NB4 (cell line): ENCODE measurements around the gene COMMD8.
"Not testable (repeated sequence)": the region's sequence is repeated elsewhere in the genome, so short reads cannot be mapped to it uniquely, and the experiment has no call there.

Source experiments
- DNase-seq: peaks from one replicate; pipeline ENCODE4 v3.0.0; 2010; ENCODE audit warnings: low read depth
- H3K4me3 ChIP-seq: one replicate; pipeline ENCODE4 v1.5.1; 2011; ENCODE audit warnings: mild to moderate bottlenecking, low read depth, low read length, moderate library complexity
- MYC ChIP-seq: IDR thresholded peaks from 2 replicates; pipeline ENCODE4 v1.6.1; 2011; ENCODE audit warnings: low read depth, low read length
- POLR2A ChIP-seq: IDR thresholded peaks from 2 replicates; pipeline ENCODE4 v1.6.1; 2011; ENCODE audit warnings: mild to moderate bottlenecking; ENCODE audit not compliant: insufficient read length; ENCODE audit errors: extremely low read depth
- TF ChIP-seq, protein P1 (sequence below): IDR thresholded peaks from 2 replicates; pipeline ENCODE4 v1.6.1; 2011; ENCODE audit warnings: low read depth, low read length
- TF ChIP-seq, protein P2 (sequence below): IDR thresholded peaks from one replicate; pipeline ENCODE4 v1.5.1; 2012; ENCODE audit warnings: low read depth, low read length

COMMD8 gene

DNA sequence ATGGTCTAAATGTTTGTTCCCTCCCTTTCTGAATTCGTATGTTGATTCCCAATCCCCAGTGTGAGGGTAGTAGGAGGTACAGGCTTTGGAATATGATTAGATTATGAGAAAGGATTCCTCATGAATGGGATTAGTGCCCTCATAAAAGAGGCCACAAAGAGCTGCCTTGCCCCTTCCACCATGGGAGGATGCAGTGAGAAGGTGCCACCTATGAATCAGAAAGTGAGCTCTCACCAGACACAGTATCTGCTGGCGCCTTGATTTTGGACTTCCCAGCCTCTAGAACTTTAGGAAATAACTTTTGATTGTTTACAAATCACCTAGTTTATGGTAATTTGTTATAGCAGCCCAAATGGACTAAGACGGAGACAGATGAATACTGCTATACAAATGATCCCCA is 25.2 kb upstream of the COMMD8 start:
- no peak for DNase-seq
- H3K4me3 ChIP-seq, result no peak overlapping the region
- TF ChIP-seq, protein P1, sequence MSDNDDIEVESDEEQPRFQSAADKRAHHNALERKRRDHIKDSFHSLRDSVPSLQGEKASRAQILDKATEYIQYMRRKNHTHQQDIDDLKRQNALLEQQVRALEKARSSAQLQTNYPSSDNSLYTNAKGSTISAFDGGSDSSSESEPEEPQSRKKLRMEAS, result no peak
- no peak for TF ChIP-seq MYC
- no peak for TF ChIP-seq POLR2A
- TF ChIP-seq, protein P2, sequence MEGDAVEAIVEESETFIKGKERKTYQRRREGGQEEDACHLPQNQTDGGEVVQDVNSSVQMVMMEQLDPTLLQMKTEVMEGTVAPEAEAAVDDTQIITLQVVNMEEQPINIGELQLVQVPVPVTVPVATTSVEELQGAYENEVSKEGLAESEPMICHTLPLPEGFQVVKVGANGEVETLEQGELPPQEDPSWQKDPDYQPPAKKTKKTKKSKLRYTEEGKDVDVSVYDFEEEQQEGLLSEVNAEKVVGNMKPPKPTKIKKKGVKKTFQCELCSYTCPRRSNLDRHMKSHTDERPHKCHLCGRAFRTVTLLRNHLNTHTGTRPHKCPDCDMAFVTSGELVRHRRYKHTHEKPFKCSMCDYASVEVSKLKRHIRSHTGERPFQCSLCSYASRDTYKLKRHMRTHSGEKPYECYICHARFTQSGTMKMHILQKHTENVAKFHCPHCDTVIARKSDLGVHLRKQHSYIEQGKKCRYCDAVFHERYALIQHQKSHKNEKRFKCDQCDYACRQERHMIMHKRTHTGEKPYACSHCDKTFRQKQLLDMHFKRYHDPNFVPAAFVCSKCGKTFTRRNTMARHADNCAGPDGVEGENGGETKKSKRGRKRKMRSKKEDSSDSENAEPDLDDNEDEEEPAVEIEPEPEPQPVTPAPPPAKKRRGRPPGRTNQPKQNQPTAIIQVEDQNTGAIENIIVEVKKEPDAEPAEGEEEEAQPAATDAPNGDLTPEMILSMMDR, result no peak

DNA sequence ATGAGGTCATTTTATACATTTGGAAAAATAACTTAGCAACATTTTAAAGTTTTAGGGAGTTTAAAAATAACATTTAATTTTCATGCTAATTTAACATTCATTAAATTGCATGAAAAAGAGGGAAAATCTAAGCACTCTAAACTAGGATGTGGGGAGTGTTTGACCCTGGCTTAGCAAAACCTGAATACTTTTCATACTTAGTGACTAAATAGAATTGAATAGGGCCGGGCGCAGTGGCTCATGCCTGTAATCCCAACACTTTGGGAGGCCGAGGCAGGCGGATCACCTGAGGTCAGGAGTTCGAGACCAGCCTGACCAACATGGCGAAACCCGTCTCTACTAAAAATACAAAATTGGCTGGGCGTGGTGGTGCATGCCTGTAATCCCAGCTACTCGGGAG is 23.2 kb upstream of the COMMD8 start:
- H3K4me3 ChIP-seq, DNase-seq: not testable (repeated sequence)

DNA sequence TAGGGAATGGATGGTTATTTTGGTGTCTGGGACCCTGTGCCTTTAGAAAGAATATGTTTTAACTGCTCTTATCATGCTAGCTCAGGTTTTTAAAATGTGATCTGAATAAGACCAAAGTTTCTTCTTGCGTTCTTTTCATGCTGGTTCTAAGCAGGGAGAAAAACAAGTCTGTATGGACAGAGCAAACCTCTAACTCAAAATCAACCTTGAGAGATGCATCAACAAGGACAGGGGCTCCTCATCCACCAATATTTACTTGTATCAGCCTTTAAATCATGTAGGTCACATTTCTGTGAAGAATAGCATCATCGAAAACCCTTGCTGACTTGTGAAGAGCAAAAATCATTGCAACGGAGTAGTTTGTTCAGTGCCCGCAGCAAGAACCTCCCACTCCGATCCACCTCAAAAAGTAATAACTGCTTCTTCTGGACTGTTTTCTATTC is 22.8 kb upstream of the COMMD8 start:
- H3K4me3 ChIP-seq, result peak overlapping the region; percentile 88
- TF ChIP-seq MYC (no peak), POLR2A (no peak)
- TF ChIP-seq, protein P1, result no peak
- TF ChIP-seq, protein P2, result no peak

DNA sequence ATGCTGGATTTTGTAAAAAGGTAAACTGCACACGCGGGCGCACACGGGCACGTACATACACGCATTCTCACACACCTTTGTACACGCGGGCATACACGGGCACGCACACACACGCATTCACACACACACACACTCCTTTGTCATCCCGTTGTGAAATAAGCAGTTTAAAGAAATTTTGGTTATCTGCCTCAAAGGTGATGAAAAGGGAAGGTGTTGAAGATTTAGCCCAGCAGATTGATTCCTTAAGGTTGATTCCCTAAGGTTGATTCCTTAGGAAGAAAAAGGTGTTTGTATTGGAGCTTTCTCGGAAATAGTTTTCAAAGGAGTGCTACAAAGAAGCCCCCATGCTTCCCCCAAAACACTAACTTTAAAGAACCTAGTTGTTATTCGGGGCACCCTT is 22.3 kb upstream of the COMMD8 start:
- peak overlapping the region; percentile 88 for H3K4me3 ChIP-seq
- no peak for DNase-seq
- TF ChIP-seq, protein P1, result no peak
- TF ChIP-seq MYC (no peak), POLR2A (no peak)
- TF ChIP-seq, protein P2, result no peak

More for the DNA sequence above, 22.8 kb upstream of the COMMD8 start:
- no peak for DNase-seq

DNA sequence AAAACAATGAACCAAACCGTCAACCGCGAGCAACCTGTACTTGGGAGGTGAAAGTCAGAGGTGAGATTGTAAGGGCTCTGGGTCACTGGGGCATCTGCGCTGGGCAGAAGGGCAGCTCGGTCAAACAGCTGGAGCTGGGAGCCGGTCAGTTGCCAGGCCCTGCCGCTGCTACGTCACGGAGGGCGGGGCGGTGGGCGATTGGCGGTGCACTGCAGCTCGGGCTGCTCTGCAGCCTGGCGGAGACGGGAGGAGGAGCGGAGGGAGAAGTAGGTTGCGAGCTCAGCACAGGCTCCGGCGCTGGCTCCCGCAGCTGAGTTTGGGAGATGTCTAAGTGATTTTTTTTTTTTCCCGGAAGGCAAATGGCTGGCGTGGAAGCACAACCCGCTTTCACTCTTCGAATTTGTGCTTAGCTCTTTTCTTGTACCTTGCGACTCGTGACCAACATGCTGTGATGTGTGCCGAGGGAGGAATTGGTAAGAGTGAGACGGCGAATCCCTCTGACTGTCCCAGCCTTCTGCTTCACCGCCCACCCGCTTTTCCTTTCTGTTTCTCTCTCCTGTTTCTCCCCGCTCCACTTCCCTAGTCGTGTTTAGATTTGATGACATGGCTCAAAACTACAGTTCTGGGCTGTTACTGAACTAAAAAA is 21.7 kb upstream of the COMMD8 start, which contains the start of gene ATP10D:
TSS of gene ATP10D (plus strand) at position 229 of the 646 bp plus-strand sequence. CDS start 27,266 bp downstream, outside the sequence.
- DNase-seq, result peak; percentile 91
- TF ChIP-seq, protein P2, result no peak
- TF ChIP-seq MYC, result no peak; the same call in 1 of the 2 replicates
- TF ChIP-seq, protein P1, result peak; percentile 60
- peak; percentile 45 for TF ChIP-seq POLR2A
- H3K4me3 ChIP-seq, result peak within 1 kb of the TSS; percentile 88

DNA sequence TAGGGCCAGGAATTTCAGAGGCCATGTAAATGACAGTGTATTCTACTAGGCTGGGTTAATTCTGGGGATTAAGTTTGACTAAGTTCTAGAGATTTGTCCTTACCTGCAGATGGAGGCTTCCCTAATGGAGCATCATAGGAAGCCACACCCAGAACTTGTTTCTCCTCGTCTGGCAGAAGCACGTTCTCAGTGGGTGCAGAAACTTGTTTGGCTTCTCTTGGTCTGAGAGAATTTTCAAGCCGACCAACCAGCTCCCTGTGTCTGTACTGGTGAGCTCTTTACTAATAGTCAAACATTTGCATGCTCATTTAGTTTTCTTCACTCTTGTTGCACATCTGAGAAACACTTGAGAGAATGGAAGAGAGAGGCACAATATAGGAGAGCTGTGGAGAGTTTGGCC is 20.7 kb upstream of the COMMD8 start:
- H3K4me3 ChIP-seq, result no peak overlapping the region
- TF ChIP-seq POLR2A (no peak), MYC (no peak)
- TF ChIP-seq, protein P2, result no peak
- TF ChIP-seq, protein P1, result no peak
- no peak for DNase-seq
